HG02852 (cell line): ENCODE data around the gene LHX4.

Experiments used
- ATAC-seq: cut with Tn5 transposase; IDR thresholded peaks from one replicate; pipeline ENCODE4 v1.9.1; 2021; ENCODE audit warnings: mild to moderate bottlenecking, moderate library complexity; ENCODE audit not compliant: unreplicated experiment

The LHX4 gene

DNA sequence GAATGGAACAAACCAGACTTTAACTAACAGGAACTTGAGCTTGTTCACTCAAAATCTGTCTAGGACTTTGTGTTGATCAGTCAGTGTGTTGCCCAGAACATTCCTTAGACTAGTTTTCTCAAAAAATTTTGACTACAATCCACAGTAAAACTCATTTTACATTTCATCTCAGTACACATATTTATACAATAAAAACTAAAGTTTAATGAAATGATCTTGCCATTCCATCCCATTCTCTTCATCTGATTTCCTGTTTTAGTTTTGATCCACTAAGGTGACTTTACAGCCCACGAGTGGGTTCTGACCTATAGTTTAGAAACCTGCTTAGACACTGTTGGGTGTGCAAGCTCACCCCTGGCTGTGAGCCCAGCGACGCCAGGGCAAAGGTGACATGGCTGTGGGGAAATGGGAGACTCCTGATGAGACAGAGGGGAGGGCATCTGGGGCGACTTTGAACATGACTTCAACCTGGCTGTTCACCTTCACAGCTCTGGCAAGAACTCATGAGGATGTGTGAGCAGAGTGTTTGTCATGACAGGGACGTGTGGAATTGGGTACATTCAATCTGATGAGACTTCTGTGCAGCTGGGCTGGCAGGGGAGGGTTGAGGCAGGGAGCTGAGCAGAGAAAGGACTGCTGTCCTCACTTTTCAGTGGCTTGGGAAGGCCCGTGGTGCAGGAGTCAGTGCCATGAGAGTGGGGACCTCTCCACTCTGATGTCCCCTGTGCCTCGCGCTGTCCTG, 40.6 kb downstream of the LHX4 start:
- no peak for ATAC-seq

DNA sequence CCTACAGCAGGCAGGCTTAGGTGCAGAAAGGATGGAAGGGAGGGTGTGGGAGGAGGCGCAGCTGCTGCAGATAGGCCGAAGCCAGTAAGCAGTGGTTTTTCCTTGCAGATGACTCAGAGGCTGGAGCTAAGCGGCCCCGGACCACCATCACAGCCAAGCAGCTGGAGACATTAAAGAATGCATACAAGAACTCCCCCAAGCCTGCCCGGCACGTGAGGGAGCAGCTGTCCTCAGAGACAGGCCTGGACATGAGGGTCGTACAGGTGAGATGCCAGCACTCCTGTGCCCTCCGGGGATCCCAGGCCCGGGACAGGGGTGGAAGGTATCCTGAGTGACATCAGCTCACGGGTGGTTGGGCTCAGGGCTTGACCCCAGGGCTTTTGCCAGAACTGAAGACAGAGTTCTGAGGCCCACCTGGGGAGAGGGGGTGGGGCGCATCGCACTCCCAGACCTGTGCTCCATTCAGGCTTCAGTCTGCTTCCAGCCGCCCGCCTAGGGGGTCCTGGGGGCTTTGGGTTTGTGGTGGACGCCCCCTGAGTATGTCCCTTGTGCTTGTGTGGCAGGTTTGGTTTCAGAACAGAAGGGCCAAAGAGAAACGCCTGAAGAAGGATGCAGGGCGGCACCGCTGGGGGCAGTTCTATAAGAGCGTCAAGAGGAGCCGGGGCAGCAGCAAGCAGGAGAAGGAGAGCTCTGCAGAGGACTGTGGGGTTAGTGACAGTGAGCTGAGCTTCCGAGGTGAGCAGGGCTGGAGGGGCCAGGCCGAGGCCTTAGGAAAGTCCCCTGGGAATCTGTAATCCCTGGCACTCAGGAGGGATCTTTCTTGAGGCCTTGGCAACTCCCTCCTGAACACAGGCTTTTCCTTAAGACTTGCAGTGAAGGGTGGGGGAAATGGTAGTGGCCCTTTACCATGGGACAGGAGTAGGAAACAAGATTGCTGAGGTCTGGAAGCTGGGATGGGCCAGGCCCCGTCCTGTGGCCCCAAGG, 41.5 kb downstream of the LHX4 start:
- ATAC-seq: no peak

DNA sequence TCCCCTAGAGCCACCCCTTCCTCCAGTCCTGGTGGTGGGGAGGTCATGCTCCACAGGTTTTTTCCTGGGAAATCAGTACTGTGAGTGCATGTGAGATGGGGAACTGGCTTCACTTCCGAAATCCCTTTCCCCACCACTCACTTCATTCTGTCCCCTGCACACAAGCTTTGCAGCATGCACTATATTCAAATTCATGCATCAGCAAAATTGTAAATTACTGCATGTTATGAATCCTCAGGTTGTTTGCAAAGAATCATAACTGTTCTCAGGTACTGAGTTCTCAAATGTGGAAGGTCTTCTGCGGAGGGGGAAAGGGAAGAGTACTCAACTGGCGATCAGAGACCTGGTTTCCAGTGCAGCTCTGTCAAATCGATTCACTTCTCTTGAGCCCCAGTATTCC, 42.3 kb downstream of the LHX4 start:
- ATAC-seq: no peak

DNA sequence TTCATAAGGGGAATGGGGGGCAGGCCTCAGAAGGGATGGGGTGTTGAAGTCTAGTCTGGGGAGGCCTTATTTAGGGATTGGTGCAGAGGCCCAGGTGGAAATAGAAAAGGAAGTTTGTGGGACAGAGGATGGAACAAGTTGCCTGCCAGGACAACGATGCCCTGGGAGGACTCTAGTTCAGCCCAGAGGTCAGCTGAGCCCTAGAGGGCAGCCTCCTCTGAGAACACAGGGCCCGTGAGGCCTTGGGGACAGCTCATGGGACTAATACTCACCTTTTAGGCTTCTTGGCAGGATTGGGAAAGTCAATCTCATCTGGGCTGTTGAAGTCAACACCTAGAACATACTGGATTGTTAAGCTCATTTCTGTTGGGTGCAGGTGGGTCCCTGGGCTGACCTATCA, 43.0 kb downstream of the LHX4 start:
- ATAC-seq: no peak

DNA sequence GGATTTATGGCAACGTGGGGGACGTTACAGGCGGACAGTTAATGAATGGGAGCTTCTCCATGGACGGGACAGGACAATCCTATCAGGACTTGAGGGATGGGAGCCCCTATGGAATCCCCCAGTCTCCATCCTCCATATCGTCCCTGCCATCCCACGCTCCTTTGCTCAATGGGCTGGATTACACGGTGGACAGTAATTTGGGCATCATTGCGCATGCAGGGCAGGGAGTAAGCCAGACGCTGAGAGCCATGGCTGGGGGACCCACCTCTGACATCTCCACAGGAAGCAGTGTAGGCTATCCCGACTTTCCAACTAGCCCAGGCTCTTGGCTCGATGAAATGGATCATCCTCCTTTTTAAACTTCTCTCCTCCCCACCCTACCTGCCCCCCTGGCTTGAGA, 44.2 kb downstream of the LHX4 start:
- ATAC-seq: no peak

DNA sequence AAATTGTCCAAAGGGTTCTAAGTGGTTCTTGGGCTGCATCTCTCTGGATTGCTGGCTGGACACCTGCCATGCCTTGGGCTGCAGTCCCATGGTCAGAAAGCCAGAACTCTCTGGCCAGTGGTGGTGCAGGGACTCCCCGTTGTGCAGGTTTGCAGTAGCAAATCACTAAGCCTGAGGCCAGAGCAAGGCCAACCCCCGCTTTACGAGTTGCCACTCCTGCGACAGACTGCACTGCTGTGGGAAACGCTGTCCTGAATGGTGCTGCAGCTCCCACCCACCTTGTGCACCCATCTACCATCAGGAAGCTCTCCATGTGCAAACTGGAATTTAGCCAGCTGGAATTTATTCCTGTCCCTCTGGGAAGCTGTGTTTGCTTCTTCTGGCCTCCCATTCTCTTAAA, 45.7 kb downstream of the LHX4 start:
- no peak for ATAC-seq

DNA sequence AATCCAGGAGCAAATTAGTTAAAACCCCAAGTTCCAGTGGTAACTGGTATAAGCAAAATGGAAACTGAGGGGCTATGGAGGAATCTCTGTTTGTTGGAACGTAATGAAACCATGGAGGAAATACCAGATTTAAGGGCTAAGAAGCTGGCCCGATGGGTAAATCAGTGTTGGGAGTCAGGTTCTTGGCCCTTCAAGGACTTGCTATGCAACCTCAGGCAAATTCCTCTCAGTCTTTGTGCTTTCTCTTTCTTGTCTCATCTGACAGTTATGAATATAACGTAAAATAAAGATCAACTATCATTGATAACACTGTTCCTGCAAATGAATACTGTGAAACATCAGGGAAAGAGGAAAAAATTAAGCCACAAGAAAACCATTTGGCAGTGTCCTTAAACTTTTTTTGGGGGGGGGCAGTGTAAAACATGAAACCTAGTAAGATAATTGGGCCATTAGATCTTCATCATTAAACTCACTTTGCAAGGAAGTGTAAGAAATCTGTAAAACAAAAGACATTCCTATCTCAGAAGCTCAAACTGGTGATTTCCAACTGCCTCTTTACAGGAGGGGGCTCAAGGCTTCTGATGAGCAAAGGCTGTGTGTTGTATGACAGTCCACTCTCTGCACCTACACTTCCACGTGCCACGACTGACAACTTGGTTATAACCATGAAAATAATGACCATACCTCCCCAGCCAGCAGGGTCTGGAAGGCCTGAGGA, 47.6 kb downstream of the LHX4 start:
- ATAC-seq: no peak

DNA sequence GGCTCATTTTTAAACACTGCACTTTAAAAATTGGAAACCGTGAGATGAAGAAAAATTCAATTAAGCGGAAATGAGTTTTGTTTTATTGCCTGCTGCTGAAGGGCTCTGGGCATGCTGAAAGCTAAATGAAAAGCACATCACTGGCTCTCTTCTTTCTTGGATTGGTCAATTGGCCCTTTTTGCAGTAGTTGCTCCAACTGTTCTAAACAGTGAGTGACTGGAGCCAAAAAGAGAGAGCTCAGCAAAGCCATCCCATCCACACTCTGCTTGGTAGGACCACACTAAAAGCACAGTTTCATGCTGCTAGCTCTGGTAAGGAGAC, 48.1 kb downstream of the LHX4 start:
- ATAC-seq: no peak

DNA sequence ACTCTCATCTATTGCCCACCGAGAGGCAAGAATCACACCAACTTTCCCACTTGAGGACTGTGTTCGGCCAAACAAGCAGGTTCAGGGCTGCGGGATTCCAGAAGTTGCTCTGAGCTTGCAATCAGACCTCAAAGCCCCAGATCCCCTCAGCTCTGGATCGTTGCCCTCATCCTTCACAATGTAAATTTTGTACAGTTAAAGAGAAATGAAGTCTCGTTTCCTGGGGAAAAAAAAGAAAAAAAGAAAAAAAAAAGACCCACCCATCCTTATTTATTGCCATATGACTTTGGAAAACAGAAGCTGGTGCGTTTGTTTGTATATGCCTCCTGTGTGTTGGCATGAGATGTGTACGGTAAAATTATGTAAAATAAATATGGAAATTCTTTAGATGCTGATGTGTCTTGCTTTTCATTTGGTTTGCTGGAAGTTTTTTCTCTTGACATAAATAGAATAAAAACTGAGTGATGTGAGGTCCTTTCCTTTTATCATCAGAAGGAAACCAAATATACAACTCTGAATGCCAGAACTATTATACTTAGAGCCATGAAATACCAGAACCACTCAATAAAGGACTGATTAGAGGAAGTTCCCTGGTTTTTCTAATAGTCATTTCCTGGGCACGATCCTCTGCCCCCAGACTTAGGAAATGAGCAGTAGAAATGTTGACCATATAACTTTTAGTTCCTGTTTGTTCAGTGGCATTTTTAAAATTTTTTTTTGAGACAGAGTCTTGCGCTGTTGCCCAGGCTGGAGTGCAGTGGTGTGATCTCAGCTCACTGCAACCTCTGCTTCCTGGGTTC, 48.7 kb downstream of the LHX4 start:
- ATAC-seq: no peak

DNA sequence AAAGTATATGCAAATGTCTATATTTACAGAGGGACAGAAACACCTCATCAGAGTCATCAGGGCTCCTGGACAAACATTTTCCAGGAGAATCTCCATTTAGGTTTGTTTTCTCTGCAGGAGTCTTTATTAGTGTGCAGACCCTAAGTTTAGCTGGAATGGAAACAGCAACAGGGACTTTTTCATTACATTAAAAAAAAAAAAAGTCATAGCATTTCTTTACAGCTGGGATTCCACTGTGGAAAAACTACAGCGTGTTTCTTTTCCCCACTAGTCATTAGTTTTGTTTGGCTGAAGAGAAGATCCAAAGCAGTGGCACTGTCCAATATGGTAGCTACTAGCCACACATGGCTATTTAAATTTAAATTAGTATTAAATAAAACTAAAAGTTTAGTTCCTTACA, 49.6 kb downstream of the LHX4 start:
- no peak for ATAC-seq

DNA sequence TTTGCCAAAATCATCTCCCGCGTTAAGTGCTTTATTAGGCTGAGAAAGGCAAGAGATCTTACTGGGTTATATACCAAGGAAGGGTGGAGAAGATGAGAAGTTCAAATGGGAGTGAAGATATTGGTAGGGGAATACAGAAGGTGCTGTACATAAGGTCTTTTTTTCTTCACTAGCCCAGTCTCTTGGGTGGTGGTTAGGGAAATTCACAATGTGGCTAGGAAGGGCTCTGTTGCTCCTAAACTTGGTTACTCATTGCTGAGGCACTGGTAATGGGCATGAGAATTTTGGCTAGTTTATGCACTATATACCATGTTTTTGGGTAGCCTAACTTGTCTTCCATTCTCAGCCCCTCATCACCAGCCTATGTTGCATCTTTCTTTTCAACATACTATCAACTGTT, 50.6 kb downstream of the LHX4 start:
- ATAC-seq: no peak

DNA sequence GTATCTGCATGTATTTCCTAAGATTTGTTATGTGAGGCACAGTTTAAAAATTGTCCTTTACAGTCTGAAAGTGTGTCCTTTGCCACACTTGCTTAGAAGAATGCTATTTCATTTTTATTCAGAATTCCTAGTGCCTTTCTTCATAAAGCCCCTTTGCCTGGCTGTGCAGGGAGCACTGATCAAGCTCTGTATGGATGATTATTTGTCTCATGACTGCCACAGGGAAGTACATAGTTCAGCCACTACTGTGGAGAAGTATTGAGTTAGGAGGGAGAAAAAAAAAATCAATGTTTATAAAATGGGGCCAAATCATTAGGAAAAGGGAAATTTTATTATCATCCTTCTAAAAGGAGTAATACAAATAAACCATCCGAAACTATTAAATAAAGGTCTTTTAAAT, 51.4 kb downstream of the LHX4 start:
- no peak for ATAC-seq

DNA sequence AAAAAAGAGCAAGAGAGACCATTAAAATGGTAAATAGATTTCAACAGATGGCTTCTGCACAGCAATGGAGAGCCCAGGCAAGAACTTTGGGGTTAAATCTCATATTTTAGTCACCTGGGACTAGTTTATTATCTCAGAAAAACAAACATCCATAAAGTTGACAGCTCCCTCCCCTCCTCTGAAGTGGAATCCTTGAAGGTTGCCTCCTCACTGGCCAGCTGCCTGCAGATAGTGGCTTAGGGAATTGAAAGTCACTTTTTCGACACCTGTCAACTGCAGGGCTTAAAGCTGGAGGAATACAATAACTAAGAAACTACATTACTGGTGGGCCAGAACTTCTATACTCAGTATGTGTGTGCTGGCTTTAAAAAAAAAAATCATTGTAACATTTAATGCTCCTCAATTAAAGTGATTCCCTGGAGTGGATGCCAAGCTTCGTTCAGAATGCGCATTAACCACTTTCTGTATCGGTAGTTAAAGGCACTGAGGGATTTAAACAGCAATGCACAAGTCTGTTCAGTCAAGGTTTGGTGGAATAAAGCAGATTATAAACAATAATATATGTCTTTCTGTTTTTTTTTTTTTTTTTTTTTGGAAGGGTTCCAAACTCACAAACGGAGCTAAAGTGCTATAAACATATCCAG, 52.5 kb downstream of the LHX4 start:
- ATAC-seq: no peak

DNA sequence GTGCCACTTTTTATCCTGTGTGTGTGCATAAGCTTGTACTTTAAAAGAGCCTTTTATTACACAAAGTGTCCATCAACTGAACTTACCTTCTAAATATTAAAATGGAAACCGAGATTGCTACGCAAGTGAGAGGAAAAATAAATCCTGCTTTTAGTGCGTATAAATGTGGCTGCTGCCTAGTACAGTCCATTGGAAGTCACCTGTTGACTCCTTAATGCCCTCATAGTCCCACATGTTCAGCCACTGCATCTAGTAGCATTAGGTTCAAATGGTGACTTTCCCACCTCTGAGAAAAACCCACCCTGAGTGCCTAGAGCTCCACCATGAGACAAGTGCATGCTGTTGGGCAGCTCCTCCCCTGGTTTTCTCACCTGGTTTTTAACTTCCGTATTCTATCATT, 53.0 kb downstream of the LHX4 start:
- no peak for ATAC-seq

DNA sequence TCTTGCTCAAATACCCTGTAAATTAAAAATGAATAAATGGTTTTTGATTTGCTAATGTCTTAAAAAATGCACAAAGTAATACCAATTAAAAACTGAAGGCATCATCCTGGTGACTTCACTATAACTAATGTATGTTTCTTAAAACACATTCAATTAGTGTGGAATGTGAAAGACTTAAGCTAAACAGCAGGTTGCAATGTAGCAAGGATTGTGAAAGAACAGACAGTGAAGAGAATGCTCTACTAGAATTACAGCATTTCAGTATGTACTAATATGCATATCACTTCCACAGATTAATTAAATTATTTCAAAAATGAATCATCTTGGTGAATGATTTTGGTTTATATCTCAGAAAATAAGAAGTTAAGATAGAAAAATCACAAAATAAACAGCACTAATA, 56.4 kb downstream of the LHX4 start:
- no peak for ATAC-seq

DNA sequence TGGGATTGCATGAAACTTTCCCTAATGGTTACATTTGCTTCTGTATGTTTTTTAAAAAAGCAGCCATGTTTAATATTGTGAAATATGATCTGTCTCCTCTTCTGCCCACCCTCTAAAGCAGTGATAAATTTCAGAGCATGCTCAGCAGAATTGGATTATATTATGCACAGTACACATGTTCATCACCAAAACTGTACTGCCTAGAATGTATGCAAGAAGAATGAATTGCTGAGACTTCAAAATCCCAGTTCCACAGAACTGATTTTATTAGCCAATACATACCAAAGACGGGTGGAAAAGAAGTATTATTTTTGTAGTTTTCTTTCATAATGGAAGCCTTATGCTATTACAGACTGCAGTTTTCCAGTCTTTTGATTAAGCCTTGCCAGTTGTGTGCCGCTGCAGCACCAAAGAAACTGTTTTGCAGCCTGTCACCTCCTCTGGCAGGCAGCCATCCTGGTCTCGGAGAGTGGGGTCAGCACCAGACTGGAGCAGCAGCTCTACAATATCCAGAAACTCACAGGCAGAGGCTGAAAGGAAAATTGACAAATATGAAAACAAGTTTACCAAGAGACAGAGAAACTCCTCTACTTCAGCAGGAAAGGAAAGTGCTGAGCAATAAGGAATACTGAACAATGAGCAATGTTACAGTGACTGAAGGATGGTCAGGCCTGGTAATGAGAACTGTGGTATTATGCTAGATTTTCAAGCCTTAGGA, 58.1 kb downstream of the LHX4 start:
- ATAC-seq: no peak

DNA sequence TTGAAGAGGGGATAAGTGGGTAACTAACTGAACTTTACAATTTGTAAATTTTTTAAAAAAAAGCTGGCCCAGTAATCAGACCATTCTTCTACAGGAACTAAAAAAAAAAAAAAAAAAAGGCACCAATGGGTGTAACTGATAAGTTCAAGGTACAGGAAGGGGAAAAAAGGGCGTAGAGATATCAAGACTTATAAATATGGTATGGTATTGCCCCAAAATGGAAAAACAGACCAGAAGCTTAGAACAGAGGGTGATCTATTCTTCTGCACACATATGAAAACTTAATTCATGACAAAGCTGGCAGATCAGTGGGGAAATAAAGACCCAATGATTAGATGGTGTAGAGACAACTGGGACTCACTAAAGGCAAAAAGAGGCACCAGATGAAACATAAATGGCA, 58.9 kb downstream of the LHX4 start:
- ATAC-seq: no peak

DNA sequence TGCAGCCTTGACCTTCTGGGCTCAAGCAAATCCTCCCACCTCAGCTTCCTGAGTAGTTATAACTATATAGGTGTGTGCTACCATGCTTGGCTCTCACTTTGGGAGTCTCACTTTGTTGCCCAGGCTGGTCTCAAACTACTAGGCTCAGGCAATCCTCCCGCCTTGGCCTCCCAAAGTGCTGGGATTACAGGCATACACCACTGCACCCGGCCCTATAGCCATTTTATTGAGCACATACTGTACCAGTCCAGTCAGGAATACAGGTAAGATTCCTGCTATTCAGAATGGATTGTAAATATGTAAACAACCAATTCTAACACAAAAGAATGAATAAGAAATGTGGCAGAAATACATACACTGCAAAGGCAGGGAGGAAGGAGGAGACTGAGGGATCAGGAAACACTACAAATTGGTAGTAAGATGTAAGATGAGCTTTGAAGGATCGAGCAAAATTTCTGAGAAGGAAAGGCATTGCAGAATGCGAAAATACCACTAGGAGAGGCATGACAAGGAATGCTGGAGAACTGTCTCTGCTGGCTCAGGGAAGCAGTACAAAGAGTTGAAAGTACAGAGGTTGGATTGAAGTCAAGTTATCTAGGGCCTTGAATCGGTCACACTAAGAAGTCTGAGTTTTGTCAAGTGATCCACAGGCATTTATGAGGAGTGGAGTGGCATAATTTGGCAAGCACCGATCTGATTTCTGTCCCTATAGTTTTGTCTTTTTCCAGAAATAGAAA, 60.4 kb downstream of the LHX4 start:
- ATAC-seq: no peak

DNA sequence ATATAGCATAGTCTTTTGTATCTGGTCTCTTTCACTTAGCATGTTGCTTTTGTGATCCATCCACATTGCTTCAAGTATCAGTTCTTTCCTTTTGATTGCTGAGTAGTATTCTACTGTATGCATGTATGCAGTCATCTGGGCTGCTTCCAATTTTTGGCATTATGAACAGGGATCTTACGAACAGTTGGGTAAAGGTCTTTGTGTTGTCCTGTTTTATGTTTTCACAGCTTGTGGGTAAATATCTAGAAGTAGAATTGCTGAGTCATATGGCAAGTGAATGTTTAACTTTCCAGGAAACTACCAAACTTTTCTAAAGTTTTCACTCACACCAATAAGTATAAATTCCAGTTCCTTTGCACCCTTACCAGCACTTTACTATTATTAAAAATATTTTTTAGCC, 60.9 kb downstream of the LHX4 start:
- ATAC-seq: peak; percentile 43
